GM21423 (cell line): ENCODE measurements around the gene SORL1.

Experiments used
- ATAC-seq: cut with Tn5 transposase; IDR thresholded peaks from one replicate; pipeline ENCODE4 v1.9.1; 2021; ENCODE audit warnings: mild to moderate bottlenecking, moderate library complexity; ENCODE audit not compliant: unreplicated experiment

SORL1 gene

DNA sequence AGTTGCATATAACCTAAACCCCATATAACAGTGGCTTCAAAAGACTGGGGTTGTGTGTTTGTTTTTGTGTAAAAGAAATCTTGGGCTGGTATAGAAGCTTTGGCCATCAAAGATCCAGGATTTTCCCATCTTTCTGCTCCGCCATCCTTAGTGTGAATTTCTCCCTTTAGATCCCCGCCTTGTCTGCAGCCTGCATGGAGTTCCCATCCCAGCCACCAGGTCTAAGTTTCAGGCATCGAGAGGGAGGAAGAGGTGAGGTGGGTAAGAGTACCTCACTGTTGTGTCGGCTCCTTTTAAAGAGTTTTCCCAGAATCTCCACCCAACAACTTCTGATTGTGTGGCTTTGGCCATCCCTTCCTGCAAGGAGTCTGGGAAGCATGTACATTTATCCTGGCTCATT, 196.2 kb downstream of the SORL1 start:
- ATAC-seq: no peak

DNA sequence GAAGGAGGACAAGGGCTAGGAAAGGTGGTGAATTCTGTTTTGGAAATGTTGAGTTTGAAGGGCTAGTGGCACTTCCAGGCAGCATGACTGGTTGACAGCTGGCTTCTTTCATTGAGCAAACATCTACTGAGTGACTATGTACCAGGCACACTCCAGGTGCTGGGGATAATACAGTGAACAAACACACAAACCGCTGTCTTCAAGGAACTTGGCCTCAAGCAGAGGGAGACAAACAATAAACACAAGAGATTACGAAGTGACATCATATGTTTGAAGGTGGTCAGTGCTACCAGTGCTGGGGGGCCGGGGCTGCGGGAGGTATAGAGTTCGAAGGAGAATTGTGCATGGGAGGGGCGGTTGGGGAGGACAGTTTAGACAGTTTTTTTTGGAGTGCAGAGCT, 197.7 kb downstream of the SORL1 start:
- no peak for ATAC-seq

DNA sequence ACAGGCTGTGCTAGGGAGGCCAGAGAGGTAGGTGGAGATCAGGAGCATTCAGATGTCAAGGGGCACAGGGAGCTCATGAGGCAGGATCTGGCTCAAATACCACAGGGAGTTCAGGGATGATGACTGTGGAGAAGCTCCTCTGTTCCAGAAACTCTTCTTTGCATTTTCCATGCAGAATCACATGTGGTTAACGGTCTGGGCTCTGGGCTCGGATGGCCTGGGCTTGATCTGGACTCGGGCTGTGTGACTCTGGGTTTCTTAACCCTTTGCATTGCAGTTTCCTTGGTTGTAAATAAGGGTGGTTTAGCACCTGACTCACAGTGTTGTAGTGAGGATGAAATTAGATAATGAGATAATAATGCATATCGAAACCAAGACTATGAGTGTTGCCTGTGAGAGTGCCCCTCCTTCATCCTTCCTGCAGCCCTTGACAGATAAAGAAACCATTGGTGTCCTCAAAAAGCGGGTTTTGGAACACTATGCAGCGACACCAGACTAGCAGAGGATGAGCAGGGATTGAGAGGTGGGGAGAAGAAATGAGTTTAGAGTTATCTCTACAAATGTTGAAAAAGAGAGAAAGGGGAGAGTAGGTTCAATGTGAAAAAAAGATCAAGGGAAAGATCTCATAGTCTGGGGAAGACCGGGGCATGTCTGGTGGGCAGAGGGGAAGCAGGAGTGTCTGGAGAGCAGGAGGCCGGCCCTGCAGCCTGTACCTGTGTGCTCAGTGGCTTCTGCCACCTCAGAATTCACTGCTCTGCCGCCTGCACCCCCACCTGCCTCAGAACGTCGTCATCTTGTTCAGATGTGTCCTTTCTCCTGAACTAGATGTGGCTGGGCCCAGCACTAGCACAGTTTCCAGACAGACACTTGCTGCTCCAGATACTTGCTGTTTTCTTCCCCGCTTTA, 198.5 kb downstream of the SORL1 start:
- no peak for ATAC-seq

DNA sequence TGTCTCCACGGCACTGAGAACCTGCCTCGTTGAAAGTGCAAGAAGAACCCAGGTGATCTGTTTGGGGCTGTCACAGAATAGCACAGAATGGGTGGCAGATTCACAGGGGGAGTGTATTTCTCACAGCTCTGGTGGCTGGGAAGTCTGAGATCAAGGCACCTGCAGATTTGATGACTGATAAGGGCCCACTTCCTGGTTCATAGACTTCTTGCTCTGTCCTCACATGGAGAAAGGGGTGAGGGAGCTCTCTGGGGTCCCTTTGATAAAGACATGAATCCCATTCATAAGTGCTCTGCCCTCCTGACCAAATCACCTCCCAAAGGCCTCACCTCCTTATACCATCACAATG, 199.1 kb downstream of the SORL1 start:
- ATAC-seq: no peak

DNA sequence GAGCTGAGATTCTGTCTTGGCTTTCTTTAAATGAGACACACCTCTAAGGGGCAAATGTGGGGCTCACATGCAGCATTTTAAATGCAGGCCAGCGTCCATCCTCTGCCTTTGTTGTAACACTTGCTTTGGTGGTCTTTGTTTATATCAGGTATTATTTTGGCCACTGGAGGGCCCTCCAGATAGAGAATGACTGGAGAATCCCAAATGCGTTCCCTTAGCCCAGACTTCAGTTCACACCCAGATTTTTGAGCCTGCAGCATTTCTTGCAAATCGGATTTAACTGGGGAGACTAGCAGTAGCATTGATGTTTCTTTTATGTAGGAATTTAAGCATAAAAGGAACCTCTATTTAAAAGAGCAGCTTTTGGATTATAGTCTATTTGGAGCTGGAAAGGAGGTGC, 200.9 kb downstream of the SORL1 start:
- no peak for ATAC-seq

DNA sequence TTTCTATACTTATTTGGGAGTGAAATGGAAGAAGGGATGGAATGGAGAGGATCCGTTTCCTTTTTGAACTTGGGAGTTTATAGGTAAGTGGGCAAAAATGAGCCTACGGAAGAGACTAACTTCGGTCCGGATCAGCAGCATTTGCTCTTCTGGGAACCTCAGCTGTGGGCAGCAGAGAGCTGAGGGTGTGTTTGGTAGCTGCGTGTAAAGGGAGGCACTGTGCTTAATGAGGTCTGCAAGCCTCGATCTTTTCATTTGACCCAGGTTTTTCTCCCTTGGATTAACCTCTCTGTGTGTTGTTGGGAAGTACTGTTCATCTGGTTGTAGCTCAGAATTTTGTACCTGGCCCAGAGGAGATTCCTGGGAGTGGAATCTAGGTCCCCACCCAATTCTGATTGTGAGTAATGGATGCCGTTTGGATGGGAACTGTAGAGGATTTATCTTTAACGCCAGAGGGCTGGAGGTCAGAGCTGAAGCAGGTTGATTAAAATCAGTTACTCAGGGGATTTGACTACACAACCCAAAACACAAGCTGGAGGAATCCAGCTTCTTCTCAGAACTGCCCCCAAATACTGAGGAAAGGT, 202.2 kb downstream of the SORL1 start:
- ATAC-seq: no peak

DNA sequence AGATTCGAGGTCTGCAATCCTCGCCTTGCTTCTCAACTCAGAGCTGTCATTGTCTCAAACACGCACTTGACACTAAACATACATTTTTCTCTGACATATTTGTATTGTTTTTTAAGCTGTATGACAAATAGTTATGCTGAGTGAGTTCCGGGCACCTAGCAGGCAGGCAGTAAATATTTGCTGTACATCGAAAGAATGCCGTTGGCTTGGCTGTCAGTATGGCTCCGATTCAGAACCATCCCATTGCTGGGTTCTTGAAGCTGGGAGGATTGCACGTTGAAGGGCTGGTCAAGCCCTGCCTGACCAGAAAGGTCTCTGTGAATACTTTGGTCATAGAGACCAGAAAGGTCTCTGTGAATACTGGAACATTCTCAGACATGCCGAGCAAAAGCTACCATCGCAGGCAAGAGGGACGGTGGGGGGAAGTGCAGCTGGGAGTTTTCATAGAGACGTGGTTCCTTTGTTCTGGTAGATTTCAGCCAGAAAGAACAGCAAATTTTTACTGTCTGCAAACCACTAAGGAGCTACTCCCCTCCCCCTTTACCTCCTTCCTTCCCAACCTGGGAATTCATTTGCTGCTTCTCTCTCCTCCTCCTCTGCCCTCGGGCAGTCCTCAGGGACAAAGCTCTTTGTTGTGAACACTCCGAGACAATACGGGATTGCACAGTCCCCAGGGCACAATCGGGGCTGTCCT, 202.9 kb downstream of the SORL1 start:
- no peak for ATAC-seq

DNA sequence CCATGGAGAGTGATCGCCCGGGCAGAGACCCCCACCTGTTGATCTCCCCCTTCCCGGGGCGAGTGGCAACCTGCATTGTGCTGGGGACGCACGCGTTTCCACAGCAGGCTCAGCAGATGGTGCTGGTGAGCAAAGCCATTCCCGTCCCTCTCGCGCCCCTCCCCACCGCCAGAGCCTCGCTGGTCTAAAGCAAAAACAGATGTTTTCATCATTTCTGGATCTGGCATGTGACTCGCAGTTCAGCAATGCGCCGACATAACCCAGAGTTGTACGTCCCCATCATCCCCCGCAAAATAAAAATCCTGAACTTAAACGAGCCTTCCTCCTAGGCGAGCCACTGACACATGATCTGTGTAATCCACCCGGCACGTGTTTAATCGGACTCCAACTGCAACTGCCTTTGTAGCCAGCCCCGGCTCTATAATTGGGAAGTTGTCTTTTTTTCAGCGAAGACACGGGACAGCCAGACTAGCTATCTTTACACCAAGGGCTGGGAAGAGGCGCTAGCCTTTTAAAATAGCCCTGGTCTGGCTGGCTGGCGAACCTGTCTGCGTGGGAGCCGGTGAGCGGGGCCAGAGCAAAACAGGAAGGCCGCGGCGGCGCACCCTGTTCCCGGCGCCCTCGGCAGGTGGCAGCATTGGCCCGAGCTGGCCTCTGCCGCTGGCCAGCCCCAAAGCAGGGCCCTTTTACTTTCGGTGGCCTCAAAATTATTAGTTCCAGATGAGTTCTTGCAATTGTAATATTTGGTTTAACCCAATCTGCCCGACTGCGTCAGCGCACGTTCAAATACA, 203.6 kb downstream of the SORL1 start:
- peak; percentile 93 for ATAC-seq

DNA sequence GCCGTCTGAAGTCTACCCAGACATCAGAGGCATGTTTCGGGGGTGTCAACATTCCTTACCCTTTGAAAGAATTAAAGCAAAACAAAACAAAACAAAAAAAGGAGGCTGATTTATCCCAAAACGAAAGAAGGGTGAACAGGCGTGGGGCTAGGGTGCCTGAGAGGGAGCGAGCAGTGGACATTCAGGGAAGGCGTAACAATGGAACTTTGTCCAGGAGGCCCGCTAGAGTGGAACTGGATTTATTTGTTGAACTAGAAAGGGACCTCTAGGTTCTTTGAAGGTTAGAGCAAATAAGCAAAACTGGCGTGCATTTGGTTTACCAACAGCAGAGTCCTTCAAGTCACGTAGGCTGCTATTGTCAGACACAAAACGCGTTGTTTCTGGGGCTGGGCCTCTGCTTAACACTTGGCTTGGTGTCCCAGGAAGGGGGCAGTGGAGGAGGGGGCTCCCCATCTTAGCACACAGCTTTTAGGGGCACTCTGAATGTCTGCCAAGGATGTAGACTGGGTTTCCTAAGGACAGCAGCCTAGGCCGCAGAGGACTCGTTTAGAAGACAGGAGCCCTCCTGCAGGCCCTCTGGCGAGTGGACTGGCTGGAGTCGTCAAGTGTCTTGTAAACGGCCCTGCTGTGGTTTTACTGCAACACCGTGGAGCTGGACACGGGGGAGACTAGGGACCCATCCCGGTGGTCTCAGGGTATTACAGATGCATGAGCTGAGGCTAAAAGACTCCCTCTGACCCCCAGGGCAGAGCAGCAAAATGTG, 204.4 kb downstream of the SORL1 start:
- ATAC-seq: no peak

DNA sequence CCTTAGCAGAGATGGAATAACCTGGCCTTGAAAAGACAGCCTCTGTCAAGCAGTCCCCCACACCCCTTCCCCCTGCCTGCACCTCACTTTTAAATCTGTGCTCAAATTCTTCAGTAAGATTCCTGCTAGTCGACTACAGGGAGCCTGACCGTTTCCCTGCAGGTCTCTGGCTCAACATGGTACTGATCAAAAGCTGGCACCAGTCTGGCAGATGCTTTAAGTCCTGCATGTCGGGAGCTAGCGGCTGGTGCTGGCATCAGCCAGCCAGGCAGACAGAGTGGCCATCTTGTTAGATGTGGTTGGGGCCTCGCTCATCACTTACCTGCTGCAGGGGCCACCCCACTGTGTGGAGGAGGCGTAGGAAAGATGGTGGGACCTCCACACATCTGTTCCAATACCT, 205.0 kb downstream of the SORL1 start:
- no peak for ATAC-seq

DNA sequence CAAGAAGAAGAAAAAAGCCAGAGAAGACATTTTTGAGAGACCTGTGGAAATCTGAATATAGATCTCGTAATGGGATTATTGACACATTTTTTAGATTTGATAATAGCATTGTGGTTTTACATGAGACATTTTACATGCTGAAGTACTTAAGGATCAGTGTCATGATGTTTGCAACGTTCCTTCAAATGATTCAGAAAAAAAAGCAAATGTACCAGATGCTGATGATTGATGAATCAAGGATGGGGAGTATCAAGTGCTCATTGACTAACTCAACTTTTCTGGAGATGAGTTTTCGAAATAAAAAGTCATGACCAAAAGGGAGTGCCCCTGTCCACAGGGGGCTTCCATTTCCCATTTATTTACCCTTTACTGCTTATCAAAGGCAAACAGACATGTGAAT, 207.7 kb downstream of the SORL1 start:
- no peak for ATAC-seq

DNA sequence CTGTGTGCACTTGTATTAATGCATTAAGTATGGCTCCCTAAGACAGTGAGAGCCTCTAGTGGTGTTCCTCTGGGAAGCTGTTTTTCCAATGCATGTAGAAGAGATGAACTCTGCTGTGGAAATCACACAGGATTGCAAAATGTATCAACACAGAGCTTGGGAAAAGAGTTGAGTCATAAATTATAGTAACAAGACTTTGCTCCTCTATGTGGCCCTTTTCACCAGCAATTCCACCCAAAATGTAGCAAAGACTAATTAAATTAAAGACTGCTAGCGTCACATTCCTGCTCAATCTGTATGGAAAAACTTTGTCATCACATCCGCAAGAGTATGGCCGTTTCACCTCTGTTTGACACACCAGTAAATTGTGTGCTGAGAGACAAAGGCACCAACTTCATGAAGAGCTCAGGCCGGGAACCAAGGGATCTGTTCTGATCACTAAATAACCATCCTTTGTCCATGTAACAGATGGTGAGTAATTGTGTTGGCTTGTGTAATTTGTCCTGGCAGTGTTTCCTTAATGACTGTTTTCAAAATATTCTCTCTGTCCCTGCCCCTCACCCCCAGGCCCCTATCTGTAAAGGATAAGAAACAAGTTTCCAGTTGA, 209.9 kb downstream of the SORL1 start:
- no peak for ATAC-seq

DNA sequence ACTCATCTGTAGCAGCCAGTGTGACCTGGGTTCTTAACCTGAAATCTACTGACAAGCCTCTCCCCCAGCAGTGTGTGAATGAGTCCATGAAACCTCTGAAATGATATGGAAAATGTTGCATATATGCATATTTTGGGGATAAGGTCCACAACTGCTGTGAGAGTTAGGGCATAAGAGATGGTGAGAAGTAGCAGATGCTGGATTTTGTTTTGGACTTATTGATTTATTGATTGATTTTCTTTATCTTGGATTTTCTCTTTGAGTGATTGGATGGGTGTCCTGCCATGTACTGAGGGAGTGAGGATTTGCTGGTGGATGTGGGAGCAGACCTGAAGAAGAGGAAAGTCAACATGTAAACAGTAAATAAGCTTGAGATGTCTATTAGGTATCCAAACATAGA, 212.0 kb downstream of the SORL1 start:
- ATAC-seq: no peak

DNA sequence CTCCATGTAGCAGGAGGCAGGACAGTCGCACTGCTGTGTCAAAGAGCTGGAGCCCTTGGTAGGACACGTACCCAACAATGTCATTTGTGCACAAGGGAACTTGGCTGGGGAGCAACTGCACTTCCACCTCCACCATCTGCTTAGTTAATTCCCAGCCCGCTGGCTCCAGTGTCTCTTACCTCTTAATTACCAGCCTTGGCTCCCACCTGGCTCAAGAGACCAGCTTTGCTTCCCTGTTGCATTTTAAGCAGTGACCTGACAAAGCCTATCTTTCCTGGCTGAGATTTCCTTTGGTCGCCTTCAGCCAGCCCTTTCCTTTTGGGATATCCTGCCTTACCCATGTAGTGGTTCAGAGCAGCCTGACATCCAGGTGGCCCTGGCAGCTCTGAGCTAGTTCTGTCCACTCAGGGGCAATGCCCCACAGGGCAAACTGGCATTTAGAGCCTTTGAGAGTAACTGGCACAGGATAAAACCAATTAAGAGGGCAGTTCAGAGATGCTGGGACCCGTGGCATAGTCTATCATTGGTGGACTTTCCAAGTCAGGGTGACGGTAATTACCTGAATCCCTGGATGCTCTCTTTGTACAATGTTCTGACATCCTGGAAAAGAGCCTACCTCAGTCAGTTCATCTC, 213.2 kb downstream of the SORL1 start:
- ATAC-seq: no peak

DNA sequence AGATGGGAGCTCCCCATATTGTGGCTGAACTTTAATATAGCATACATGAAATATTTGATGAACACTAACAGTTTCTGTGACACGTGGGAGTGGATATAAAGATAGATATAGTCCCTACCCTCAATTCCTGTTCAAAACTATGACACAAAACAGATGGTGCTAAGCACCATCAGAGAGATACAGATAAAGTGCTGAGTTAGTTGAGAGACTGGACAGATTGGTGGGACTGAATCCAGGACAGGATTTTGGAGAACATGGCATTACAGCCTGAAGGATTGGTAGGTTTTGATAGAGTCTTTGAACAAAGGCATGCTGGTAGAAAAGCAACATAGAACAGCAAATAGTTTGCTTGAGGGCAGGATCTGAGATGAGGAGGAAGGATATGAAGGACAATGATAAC, 215.7 kb downstream of the SORL1 start:
- no peak for ATAC-seq

DNA sequence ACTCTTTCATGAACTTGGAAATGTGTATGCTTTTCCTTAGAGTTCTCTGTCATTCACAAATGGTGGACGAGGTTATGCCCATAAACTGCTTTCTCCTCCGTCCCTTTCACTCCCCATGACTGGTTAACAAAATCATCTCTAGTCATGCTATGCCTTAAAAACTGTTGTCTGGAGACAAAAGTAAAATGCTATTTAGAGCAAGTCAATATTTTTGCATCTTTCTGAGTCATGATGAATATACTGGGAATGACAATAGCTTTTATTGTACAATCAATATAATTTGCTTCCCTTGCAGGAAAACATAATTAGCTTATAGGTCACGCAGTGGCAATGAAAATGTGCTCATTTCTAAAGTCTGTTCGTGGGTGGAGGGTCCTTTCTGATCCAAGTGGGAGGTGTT, 217.3 kb downstream of the SORL1 start:
- no peak for ATAC-seq

DNA sequence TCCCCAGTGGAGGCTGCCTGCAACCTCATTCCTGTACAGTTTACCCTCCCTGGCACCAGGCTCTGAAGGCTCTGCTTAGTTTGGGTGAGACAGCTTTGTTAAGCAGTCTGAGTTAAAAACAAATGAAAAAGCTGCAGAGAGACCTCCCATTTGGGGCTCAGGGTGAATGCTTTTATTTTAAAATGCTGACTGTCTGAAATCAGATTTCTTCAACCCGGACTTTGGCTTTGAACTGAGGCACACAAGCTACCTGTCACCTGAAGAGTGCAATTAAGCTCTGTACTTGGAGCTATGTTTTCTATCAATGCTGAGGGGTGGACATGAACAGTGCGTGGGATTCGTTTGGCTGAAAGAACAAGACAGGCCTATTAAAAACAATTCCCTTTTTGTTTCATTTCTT, 218.2 kb downstream of the SORL1 start:
- no peak for ATAC-seq

DNA sequence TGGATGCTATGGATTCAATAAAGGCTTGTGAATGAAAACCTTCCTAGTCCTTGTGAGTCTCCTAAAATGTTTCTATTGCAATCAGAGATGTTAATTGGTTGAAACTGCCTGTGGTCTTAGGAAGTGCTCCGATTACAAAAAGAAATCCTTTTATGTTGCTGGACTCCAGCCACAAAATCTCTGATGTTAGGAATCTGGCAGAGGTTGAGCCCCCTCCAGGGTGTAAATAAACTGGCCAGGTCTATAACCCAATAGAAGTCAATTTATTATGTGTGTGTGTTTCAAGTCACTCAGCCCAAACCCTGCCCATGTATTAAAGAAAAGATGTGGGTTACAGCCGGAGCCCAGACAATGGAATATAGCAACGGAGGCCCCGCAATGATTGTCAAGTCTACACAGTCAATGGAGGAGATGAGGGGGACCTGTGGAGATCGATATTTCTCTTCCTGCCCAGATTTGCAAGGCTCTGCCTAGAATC, 218.7 kb downstream of the SORL1 start:
- no peak for ATAC-seq

DNA sequence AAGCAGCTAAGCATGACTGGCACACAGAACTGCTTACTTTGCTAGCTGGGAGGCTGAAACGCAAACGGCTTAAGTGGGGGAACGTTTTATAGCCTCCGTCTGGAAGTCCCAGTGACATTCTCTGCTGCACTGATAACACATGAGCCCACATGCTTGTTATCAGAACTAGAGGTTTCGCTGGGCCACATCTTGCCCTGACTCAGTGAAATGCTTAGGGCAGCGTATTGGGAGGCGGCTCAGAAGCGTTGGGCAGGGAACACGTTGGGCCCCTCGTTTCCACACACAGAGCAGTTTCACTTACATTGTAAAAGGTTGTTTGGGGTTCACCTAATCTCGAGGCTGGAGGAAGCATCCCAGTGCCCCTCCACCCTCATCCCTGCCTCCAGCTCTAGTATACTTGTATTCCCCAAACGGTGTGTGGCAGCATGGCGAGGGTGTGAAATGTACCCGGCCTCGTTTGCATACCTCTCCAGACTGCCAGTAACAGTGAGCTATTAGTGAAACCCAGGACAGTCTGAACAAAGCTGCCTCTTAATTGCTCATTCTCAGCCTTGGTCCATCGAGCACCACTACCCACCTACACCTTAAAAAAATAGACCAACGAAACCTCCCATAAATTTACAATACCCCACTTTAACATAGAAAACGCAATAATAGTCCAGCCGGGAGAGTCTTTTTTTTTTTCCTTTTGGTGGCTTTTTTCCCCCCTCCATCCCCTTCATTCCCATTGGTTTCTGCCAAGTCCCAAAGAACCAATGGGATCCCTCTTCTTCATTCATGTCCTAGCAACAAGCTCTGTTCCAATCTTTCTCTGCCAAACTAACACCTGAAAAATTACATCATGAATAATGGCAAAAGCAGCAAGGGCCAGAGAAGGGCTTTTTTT, 219.4 kb downstream of the SORL1 start:
- ATAC-seq: no peak
